ENCODE data around the gene THOP1. TPM values are rescaled to one million over a fixed set of nuclear protein-coding genes. Genes with fewer than 3 reads are reported as not detected.
"Not testable (repeated sequence)": the region's sequence is repeated elsewhere in the genome, so short reads cannot be mapped to it uniquely, and the experiment has no call there.

THOP1 gene
- total RNA-seq, 1 donor from 2014 or later: 40.4 TPM

DNA sequence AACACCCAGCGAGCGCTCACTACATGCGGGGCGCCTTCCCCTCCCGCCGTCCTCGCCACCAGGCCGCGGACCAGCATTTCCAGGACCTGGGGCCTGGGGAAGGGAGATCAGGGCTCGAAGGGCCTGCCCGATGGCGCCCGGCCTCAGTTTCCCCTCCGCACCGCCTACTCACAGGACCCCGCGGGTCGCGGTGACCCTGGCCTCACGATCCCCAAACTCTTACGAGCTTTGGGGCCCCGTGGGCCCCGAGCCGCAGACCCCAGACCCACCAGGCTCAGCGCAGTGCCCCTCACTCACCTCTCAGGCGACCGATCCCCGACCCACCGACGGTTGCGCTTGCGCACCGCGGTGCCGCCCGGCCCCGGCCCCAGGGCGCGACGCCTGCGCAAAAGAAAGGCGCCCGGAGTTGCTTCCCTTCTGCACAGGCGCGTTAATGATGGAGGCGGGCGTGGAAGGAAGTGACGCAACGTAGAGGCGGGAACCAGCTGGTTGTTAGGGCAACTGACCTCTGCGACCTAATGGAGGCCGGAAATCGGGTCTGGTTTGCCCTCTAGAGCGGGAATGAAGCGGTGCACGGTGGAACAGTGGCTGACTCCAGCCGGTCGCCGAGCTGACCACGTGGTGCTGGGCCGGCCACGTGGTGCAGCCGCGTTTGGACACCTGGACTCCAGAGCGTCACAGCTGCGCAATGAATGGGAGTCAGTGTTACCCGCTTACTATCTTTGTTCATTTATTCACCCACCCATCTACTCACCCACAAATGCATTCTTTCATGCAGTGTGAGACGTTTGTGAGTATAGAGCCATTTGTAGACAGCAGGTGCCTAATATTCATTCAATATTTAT is 2.1 kb upstream of the THOP1 start, which contains the start of gene SGTA:
TSS of gene SGTA (minus strand) at position 338 of the 845 bp plus-strand sequence. CDS start 14,205 bp downstream, outside the sequence.
- DNase-seq: peak; percentile 97

DNA sequence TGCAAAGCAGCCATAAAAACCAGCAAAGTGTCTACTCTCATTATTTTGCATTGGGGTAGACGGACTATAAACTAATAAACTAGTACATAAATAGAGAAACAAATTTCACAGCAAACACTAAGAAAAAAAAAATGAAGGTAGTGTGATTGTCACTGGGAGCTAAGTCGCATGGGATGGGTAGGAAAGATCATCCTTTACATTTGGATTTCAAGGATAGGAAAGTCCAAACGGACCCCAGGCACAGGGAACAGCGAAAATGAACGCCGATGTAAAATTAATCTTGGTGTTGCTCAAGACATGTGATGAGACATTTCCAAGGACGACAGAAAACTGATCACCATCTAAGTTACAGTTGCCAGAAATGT is 1.5 kb upstream of the THOP1 start:
- no peak for DNase-seq

DNA sequence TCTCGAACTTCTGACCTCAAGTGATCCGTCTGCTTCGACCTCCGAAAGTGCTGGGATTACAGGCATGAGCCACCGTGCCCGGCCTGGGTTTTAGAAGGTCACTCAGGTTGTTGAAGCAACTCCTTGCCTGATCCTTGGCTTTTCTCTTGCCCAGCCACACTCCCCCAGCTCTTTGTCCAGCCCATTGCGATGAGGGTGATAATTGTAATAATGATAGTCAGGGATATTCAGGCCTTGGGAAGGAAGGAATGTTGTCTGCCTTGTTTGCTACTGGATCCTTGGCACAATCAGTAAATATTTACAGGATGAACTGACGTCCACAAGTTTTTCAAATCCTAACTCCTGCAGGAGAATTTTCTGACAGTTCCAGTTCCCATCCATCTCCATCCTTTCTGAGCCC is 1.8 kb downstream of the THOP1 start:
- DNase-seq: no peak

DNA sequence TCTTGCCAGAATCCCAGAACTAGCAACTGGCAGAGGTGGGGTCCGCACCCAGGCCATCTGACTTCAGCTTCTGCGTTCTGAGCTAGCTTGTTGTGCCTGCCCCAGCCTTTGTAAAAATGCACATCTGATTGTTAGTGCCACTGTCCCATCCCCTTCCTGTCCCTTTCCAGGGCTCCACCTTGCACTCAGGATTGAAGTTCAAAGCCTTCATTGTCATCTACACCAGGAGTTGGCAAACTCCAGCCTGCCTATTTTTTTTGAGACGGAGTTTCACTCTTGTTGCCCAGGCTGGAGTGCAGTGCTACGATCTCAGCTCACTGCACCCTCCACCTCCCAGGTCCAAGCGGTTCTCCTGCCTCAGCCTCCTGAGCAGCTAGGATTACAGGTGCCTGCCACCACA is 2.9 kb downstream of the THOP1 start:
- no peak for DNase-seq

DNA sequence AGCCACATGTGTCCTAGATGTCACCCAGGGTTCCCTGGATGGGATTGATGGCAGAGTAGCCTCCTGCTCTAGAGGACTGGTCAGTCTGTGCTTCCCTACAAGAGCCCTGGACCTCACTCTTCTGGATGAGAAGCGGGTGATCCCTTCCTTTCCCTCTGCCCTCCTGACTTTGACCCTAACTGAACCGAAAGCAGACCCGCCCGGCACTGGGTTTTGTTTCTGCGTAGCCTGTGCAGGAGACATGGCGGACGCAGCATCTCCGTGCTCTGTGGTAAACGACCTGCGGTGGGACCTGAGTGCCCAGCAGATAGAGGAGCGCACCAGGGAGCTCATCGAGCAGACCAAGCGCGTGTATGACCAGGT is 4.9 kb downstream of the THOP1 start:
- DNase-seq: no peak

DNA sequence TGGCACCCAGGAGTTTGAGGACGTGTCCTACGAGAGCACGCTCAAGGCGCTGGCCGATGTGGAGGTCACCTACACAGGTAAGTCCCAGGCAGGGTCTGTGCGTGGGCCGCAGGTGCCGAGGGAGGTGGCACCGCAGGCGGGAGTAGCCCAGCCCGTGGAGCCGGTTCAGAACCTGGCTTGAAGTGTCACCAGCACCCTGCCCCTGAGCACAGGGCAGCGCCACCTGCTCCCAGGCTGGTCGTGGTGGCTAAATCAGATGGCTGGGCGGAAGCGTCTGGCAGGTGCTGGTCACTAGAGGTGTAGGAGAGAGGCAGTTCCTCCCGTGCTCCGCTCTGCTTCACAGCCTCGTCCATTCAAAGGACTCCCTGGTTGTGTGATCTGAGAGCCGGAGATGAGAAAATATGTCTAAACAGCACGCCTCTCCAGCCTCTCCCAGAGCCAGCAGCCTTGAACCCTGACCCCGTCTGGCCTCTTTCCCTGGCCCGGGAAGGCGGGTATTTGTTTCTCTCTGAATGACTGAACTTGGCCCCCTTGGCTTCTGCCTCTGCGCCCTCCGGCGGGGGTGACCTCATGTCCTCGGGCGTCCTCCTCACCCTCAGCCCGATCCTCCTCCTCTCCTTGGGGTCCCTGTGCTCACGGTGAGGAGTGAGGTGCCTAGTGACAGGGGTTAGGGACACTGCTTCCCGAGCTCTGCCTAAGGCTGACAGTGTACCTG is 5.4 kb downstream of the THOP1 start:
- no peak for DNase-seq

- no peak for DNase-seq
Observed at GRCh38 chr19:2791440-2791839, 6.1 kb downstream of the THOP1 start.

- no peak for DNase-seq
Observed at GRCh38 chr19:2791876-2792275, 6.6 kb downstream of the THOP1 start.

- DNase-seq: not testable (repeated sequence)
Observed at GRCh38 chr19:2792666-2793065, 7.4 kb downstream of the THOP1 start.

GRCh38 chr19:2793126-2793525 is 7.8 kb downstream of the THOP1 start:
- no peak for DNase-seq

DNA sequence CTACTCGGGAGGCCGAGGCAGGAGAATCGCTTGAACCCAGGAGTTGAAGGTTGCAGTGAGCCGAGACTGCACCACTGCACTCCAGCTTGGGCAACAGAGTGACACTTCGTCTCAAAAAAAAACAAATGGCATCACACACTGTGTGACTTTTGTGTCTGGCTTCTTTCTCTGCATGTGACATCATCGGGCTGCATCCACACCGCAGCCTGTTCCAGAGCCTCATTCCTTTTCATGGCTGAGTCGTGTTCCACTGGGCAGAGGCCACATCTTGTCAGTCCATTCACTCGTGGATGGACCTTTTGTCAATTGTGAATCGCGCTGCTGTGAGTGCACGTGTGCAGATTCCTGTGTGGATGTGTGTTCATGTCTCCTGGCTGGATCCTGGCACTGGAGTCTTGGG is 8.3 kb downstream of the THOP1 start:
- no peak for DNase-seq

GRCh38 chr19:2795827-2796658 is 10.7 kb downstream of the THOP1 start:
- DNase-seq: no peak

DNA sequence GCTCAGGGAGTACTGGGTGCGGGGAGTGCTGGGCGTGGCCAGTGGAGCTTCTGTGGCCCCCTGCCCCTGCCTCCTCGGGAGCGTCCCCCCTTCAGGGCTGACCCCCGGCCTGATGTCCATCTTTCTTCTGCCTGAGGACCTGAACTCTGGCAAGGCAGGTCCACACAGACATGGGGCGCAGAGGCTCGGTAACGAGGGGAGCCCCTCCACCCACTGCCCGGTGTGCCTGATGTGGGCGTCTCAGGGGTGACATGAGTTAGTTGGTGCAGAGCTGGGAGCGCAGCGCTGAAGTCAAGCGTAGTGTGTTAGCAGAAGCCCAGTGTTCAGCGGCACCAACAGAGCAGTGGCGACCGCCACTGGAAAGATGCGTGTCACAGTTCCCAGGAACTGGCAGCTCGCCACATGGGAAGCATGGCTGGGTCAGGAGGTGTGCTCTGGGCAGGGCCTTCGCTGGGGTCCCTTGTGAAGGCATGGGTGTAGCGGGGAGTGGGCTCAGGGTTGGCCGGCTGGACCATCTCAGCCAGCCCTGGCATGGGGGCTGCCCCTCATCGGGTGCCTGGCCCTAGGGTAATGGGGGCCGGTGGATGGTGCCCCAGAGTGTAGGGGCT is 11.5 kb downstream of the THOP1 start:
- no peak for DNase-seq

DNA sequence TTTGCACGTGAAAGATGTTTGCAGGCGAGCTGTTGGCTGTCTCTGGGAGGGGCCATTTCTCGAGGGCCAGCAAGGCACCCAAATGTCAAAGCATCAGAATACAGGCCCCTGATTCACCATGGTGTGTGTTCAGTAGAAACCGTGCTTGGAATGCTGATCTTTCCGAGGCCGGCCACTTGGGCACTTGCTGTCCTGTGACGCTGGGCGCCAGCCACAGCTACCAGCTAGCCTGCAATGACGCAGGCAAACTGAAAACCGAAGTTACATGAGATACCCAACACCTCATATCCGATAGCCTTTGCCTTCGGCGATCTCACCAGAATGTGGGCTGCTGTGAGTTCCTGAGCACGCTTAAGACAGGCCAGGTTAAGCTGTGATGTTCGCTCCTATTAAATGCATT is 12.0 kb downstream of the THOP1 start:
- no peak for DNase-seq

- DNase-seq: no peak
Observed at GRCh38 chr19:2798158-2798685, 12.9 kb downstream of the THOP1 start.

- DNase-seq: no peak
Observed at GRCh38 chr19:2798733-2799132, 13.4 kb downstream of the THOP1 start.

DNA sequence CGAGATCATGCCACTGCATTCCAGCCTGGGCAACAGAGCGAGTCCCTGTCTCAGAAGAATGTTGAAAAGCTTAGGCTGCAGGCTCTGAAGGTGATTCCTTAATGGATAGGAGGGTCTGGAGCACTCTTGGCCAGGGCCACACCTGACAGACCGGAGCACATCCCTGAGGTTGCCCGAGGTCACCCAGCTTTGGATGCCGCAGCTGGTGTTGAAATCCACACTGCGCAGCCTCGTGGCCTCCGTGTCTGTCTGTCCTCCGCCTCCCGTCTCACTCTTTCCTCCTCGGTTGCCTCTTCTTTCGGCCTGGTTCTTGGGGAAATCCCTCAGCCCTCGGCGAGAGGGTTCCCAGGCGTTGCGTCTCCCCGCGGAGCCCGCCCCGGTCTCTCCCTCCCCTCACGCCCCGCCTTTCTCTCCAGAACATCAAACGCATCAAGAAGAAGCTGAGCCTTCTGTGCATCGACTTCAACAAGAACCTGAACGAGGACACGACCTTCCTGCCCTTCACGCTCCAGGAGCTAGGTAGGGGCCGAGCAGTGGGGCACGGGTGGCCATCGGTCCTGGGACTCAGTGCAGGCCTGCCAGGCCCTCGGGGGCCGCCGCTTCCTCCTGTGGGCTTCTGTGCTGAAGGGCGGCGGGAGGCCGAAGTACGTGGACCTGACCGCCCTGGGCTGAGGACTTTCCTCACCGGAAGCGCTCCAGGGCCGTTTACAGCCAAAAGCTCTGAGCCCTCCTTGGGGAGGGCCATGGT is 14.1 kb downstream of the THOP1 start:
- no peak for DNase-seq

DNA sequence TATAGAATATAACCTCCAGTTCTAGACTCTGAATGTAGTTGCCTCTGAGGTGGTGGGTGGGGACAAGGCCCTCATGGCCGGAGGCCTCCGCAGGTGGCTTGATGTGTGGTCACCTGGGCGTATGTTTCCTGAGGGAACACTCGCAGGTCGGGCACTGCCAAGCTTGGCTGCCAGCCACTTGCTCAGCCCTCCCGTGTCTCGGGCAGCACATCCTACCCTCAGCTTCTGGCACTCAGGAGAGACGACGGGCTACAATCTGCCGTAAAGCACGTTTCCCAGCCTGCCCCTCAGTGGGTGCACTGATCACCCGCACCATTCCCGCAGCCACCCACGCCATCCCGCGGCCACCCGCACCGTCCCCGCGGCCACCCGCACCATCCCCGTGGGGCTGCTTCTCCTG is 15.2 kb downstream of the THOP1 start:
- no peak for DNase-seq

DNA sequence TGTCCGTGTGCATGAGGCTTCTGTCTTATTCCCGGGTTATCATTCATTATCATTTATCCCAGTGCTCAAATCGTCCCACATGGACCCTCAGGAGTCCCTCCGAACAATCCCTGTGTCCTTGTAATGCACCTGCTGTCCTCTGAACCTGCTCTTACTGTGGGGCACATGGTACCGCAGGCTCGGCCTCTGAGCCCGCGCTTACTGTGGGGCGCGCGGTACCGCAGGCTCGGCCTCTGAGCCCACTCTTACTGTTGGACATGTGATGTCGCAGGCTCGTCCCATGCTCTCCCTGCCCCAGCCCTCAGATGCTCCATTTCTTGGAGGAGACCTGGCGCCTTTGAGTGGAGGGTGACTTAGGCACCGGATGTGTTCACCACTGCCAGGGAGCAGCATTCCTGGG is 17.5 kb downstream of the THOP1 start:
- no peak for DNase-seq

DNA sequence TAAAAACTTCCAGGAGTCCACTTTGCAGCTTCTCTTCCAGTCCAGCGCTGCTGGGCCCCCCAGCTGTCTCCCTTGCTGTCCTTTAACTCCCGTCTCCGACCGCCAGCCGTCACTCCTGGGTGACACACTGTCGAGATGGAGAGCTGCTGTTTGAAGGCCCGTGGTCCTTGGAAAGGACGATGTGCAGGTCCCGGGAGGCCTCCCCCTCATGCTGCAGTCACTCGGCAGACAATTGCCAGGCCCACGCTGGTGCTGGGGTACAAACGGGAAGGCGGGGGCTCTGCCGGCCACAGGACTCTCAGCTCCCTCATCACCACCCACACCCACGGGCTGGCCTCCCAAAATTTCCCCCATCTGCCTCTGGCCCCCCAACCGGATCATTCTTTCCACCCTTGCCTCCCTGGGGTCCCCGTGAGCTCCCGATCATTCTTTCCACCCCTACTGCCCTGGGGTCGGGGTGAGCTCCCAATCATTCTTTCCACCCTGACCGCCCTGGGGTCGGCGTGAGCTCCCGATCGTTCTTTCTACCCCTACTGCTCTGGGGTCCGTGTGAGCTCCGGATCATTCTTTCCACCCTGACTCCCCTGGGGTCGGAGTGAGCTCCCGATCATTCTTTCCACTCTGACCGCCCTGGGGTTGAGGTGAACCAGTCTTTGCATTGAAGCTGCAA is 18.3 kb downstream of the THOP1 start:
- DNase-seq: no peak

Data from occipital lobe (tissue), 2 donors.